Ishikawa (cell line): Measurements from ENCODE around the gene NTM.

Experiments
- CEBPB ChIP-seq: IDR thresholded peaks from 2 replicates; pipeline ENCODE4 v1.6.1; 2012
- CREB1 ChIP-seq: IDR thresholded peaks from 2 replicates; pipeline ENCODE4 v1.6.1; 2012; ENCODE audit warnings: low read depth
- EP300 ChIP-seq: IDR thresholded peaks from 2 replicates; pipeline ENCODE4 v1.6.1; 2012; ENCODE audit warnings: borderline replicate concordance
- FOXM1 ChIP-seq: IDR thresholded peaks from 2 replicates; pipeline ENCODE4 v1.6.1; 2012; ENCODE audit warnings: low read depth, borderline replicate concordance
- NFIC ChIP-seq: IDR thresholded peaks from 2 replicates; pipeline ENCODE4 v1.6.1; 2012
- TAF1 ChIP-seq: IDR thresholded peaks from 2 replicates; pipeline ENCODE4 v1.6.1; 2012; ENCODE audit warnings: low read depth, mild to moderate bottlenecking
- TCF12 ChIP-seq: IDR thresholded peaks from 2 replicates; pipeline ENCODE4 v1.6.1; 2012; ENCODE audit warnings: low read depth
- TEAD4 ChIP-seq: IDR thresholded peaks from 2 replicates; pipeline ENCODE4 v1.6.1; 2012
- TF ChIP-seq, protein P1 (sequence below): IDR thresholded peaks from 2 replicates; pipeline ENCODE4 v1.6.1; 2012
- TF ChIP-seq, protein P2 (sequence below): IDR thresholded peaks from 2 replicates; pipeline ENCODE4 v1.6.1; 2012; ENCODE audit warnings: low read depth, mild to moderate bottlenecking

DNA sequence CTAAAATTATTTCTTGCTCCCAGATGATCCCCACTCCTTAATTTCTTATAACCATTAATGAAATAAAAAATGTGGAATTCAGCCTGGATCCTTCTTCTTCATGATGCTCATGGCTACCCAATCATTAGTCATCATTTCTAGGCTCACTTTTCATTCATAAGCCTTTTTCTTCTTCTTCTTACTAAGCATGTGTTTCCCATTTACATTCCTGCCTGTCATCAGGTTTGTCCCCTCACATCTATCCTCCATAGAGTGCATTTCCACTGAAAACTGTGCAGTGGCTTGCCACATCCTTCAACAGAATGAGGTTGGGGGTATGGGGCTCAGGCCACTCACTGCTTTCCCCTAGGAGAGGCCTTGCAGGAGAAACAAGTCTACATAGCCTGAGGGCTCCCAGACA is 35.8 kb upstream of the NTM start:
- TF ChIP-seq EP300 (no peak), CREB1 (no peak), CEBPB (no peak), TEAD4 (no peak), FOXM1 (no peak), TAF1 (no peak), TCF12 (no peak), NFIC (no peak)
- TF ChIP-seq, protein P1, sequence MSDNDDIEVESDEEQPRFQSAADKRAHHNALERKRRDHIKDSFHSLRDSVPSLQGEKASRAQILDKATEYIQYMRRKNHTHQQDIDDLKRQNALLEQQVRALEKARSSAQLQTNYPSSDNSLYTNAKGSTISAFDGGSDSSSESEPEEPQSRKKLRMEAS: no peak
- TF ChIP-seq, protein P2, sequence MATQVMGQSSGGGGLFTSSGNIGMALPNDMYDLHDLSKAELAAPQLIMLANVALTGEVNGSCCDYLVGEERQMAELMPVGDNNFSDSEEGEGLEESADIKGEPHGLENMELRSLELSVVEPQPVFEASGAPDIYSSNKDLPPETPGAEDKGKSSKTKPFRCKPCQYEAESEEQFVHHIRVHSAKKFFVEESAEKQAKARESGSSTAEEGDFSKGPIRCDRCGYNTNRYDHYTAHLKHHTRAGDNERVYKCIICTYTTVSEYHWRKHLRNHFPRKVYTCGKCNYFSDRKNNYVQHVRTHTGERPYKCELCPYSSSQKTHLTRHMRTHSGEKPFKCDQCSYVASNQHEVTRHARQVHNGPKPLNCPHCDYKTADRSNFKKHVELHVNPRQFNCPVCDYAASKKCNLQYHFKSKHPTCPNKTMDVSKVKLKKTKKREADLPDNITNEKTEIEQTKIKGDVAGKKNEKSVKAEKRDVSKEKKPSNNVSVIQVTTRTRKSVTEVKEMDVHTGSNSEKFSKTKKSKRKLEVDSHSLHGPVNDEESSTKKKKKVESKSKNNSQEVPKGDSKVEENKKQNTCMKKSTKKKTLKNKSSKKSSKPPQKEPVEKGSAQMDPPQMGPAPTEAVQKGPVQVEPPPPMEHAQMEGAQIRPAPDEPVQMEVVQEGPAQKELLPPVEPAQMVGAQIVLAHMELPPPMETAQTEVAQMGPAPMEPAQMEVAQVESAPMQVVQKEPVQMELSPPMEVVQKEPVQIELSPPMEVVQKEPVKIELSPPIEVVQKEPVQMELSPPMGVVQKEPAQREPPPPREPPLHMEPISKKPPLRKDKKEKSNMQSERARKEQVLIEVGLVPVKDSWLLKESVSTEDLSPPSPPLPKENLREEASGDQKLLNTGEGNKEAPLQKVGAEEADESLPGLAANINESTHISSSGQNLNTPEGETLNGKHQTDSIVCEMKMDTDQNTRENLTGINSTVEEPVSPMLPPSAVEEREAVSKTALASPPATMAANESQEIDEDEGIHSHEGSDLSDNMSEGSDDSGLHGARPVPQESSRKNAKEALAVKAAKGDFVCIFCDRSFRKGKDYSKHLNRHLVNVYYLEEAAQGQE: no peak
